ENCODE data around the gene WDFY2. TPM values are rescaled to one million over a fixed set of nuclear protein-coding genes. Genes with fewer than 3 reads are reported as not detected.

Gene WDFY2
- total RNA-seq, 2 donors from 2014 or later: 2.7 to 3.3 TPM

- Histone ChIP-seq H3K27ac (no peak overlapping the region), H3K4me3 (no peak overlapping the region), H3K9ac (ENCODE audit: low read depth in 2 of 2, low read length in 2 of 2) (no peak overlapping the region), H3K9me3 (no peaks in the 10 kb centered on the region), H3K36me3 (no peaks in the 10 kb centered on the region), H3K4me1 (no peaks in the 10 kb centered on the region), H3K27me3 (no peaks in the 10 kb centered on the region)
- DNase-seq: no peak
- TF ChIP-seq, protein P1, sequence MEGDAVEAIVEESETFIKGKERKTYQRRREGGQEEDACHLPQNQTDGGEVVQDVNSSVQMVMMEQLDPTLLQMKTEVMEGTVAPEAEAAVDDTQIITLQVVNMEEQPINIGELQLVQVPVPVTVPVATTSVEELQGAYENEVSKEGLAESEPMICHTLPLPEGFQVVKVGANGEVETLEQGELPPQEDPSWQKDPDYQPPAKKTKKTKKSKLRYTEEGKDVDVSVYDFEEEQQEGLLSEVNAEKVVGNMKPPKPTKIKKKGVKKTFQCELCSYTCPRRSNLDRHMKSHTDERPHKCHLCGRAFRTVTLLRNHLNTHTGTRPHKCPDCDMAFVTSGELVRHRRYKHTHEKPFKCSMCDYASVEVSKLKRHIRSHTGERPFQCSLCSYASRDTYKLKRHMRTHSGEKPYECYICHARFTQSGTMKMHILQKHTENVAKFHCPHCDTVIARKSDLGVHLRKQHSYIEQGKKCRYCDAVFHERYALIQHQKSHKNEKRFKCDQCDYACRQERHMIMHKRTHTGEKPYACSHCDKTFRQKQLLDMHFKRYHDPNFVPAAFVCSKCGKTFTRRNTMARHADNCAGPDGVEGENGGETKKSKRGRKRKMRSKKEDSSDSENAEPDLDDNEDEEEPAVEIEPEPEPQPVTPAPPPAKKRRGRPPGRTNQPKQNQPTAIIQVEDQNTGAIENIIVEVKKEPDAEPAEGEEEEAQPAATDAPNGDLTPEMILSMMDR (IDR thresholded peaks at IDR 0.05): no peak
- intact Hi-C loops (cut with DNase I): no loop called here
Measured at GRCh38 chr13:51682686-51683085, 98.4 kb downstream of the WDFY2 start.

DNA sequence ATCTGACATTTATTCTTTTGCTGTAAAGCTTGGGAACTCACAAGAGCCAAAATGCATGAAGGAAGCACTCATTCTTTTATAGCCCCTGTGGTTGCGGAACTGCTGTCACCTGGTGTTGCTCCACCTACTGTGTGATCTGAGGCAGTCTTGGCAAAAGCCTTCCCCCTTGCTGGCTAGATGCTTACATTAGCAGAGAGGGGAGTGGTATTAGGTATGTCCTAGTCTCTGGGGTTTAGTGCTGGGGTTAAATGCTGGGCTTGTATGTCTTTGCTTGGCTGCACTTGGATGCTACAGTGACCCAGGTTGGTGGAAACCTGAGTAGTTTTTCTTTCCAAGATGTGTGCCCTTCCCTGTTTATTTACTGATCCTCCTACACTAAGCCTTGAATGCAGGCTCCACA is 99.3 kb downstream of the WDFY2 start:
- DNase-seq: no peak
- H3K9ac ChIP-seq (ENCODE audit: low read depth in 2 of 2, low read length in 2 of 2): no peak overlapping the region

GRCh38 chr13:51684076-51684475 is 99.8 kb downstream of the WDFY2 start:
- Histone ChIP-seq H3K36me3 (no peaks in the 10 kb centered on the region), H3K27ac (no peak overlapping the region), H3K4me3 (no peak overlapping the region), H3K9ac (ENCODE audit: low read depth in 2 of 2, low read length in 2 of 2) (no peak overlapping the region), H3K9me3 (no peaks in the 10 kb centered on the region), H3K4me1 (no peaks in the 10 kb centered on the region), H3K27me3 (no peaks in the 10 kb centered on the region)
- TF ChIP-seq, protein P1 (IDR thresholded peaks at IDR 0.05): no peak
- intact Hi-C loops (cut with DNase I): no loop called here
- DNase-seq: no peak

More for the DNA sequence above, 99.3 kb downstream of the WDFY2 start:
- TF ChIP-seq, protein P1 (IDR thresholded peaks at IDR 0.05): no peak
- H3K4me1 ChIP-seq: no peaks in the 10 kb centered on the region
- H3K9me3 ChIP-seq: no peaks in the 10 kb centered on the region
- H3K27me3 ChIP-seq: no peaks in the 10 kb centered on the region
- H3K4me3 ChIP-seq: no peak overlapping the region
- intact Hi-C loops (cut with DNase I): no loop called here
- no peak overlapping the region for H3K27ac ChIP-seq
- no peaks in the 10 kb centered on the region for H3K36me3 ChIP-seq

GRCh38 chr13:51687947-51688714 is 103.9 kb downstream of the WDFY2 start:
- Histone ChIP-seq H3K27me3 (no peaks in the 10 kb centered on the region), H3K4me3 (no peak overlapping the region), H3K36me3 (no peaks in the 10 kb centered on the region), H3K4me1 (no peaks in the 10 kb centered on the region), H3K9me3 (no peaks in the 10 kb centered on the region), H3K27ac (no peak overlapping the region), H3K9ac (ENCODE audit: low read depth in 2 of 2, low read length in 2 of 2) (no peak overlapping the region)
- DNase-seq: no peak
- TF ChIP-seq, protein P1 (IDR thresholded peaks at IDR 0.05): no peak
- intact Hi-C loops (cut with DNase I): no loop called here

DNA sequence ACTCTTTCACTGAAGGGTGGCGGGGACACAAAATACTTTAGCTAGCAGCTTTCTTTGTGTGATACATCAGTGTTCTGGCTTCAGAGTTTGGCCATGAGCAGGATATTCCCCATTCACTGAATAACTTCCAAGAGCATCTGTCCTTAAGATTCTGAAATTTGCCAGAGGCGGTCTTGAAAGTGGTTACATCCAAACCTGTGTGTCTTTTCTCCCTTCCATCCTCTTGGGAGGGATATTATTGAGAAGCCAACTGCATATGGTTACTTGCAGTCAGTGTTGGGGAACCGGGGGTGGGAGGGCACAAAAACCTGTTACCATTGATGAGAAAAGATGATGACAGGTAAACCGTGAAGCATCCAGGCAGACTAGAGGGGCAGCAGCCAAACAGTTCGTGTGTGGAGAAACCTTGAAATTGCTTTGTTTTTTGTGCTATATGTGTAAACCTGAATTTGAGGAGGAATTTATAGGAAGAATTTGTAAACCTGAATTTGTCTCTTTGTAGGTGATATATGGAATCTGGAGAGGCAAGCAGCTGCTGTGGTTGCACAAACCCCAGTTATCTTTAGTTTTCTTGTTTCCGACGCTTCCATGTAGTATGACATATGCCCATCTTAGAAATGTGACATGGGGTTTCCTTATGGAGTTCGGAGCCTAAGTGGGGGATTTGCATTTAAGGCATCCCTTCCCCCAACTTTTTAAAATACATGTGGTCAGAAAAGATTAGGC is 104.8 kb downstream of the WDFY2 start:
- H3K9ac ChIP-seq (ENCODE audit: low read depth in 2 of 2, low read length in 2 of 2): no peak overlapping the region
- H3K36me3 ChIP-seq: no peaks in the 10 kb centered on the region
- H3K4me1 ChIP-seq: no peaks in the 10 kb centered on the region
- TF ChIP-seq, protein P1 (IDR thresholded peaks at IDR 0.05): no peak
- H3K27ac ChIP-seq: no peak overlapping the region
- DNase-seq: no peak
- no peak overlapping the region for H3K4me3 ChIP-seq
- H3K27me3 ChIP-seq: no peaks in the 10 kb centered on the region
- H3K9me3 ChIP-seq: no peaks in the 10 kb centered on the region
- intact Hi-C loops (cut with DNase I): no loop called here
